Keratinocyte (primary cell): ENCODE measurements around the gene ZNF185.

Experiments used
- EZH2 ChIP-seq: IDR thresholded peaks from one replicate; pipeline ENCODE4 v1.6.1; 2012; ENCODE audit warnings: inconsistent platforms, mild to moderate bottlenecking, low read length, moderate library complexity
- TF ChIP-seq, protein P1 (sequence below), 3 experiments: IDR thresholded peaks in 1 of 3; conservative IDR thresholded peaks in 1 of 3; optimal IDR thresholded peaks in 1 of 3; 2 replicates in 2 of 3; 3 replicates in 1 of 3; pipeline versions ENCODE3 to v1.5.1; 2011; ENCODE audit warnings: low read length in 3 of 3, mild to moderate bottlenecking in 3 of 3, moderate library complexity in 2 of 3, control low read depth in 1 of 3, inconsistent platforms in 1 of 3; ENCODE audit not compliant: insufficient read depth in 2 of 3; ENCODE audit errors: extremely low read depth in 1 of 3

DNA sequence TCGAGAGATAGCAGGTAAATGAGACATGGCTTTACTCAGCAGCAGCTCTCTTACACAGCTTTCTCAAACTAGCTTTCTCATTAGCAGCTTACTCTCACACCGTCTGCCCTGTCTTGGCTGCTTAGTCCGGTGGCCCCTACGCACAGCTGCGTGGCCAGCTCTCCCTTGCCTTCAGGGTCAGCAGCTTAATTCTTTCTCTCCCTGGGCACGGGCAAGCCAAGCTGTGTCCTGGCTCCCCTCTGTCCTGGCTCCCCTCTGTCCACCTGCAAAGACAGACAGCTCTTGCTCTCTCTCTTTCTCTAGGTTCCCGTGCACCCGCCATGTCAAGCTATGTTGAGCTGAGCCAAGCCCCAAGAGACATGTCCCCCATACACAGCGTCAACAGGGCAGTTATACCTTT, 39.4 kb downstream of the ZNF185 start:
- TF ChIP-seq, protein P1, sequence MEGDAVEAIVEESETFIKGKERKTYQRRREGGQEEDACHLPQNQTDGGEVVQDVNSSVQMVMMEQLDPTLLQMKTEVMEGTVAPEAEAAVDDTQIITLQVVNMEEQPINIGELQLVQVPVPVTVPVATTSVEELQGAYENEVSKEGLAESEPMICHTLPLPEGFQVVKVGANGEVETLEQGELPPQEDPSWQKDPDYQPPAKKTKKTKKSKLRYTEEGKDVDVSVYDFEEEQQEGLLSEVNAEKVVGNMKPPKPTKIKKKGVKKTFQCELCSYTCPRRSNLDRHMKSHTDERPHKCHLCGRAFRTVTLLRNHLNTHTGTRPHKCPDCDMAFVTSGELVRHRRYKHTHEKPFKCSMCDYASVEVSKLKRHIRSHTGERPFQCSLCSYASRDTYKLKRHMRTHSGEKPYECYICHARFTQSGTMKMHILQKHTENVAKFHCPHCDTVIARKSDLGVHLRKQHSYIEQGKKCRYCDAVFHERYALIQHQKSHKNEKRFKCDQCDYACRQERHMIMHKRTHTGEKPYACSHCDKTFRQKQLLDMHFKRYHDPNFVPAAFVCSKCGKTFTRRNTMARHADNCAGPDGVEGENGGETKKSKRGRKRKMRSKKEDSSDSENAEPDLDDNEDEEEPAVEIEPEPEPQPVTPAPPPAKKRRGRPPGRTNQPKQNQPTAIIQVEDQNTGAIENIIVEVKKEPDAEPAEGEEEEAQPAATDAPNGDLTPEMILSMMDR (optimal IDR thresholded peaks at IDR 0.05 in 1 of 3, IDR thresholded peaks at IDR 0.05 in 1 of 3, conservative IDR thresholded peaks at IDR 0.05 in 1 of 3; ENCODE audit: extremely low read depth in 1 of 3, insufficient read depth in 2 of 3, low read length in 3 of 3), result no peak
- no peak for TF ChIP-seq EZH2
